Measurements from ENCODE around the gene LPAR3. TPM values are rescaled to one million over a fixed set of nuclear protein-coding genes. Genes with fewer than 3 reads are reported as not detected.

Gene LPAR3
- total and polyA plus RNA-seq, 4 donors: 0.10 to 0.38 (median 0.33) TPM; not detected in 1

- ATAC-seq (ENCODE audit: low FRiP score) (no peak), DNase-seq (no peak)
- no peaks in the 10 kb centered on the region for H3K36me3 ChIP-seq (ENCODE audit: control insufficient read depth in 1 of 2, insufficient read depth in 2 of 2, low read length in 1 of 2)
- H3K27ac ChIP-seq (ENCODE audit: low read depth in 1 of 2, low read length in 2 of 2): no peak overlapping the region
- H3K9me3 ChIP-seq (ENCODE audit: control insufficient read depth, low read length): no peaks in the 10 kb centered on the region
- no peaks in the 10 kb centered on the region for H3K27me3 ChIP-seq (ENCODE audit: control insufficient read depth in 1 of 2, insufficient read depth in 2 of 2, low read length in 1 of 2)
- no peak overlapping the region for H3K4me3 ChIP-seq (ENCODE audit: low read length in 2 of 2)
- intact Hi-C loops (cut with DNase I): no loop called here
- H3K4me1 ChIP-seq (ENCODE audit: control insufficient read depth in 1 of 2, insufficient read depth in 2 of 2, low read length in 2 of 2): no peaks in the 10 kb centered on the region
These were observed 46.6 kb downstream of the LPAR3 start for GRCh38 chr1:84846387-84846786.

GRCh38 chr1:84845357-84845756 is 47.6 kb downstream of the LPAR3 start:
- 93 to 96% methylated on average over 2 of the region's 2 CpGs for WGBS, 2 donors
- intact Hi-C loops (cut with DNase I): no loop called here
- Histone ChIP-seq H3K9me3 (ENCODE audit: control insufficient read depth, low read length) (no peaks in the 10 kb centered on the region), H3K27ac (ENCODE audit: low read depth in 1 of 2, low read length in 2 of 2) (no peak overlapping the region), H3K36me3 (ENCODE audit: control insufficient read depth in 1 of 2, insufficient read depth in 2 of 2, low read length in 1 of 2) (no peaks in the 10 kb centered on the region), H3K4me3 (ENCODE audit: low read length in 2 of 2) (no peak overlapping the region), H3K4me1 (ENCODE audit: control insufficient read depth in 1 of 2, insufficient read depth in 2 of 2, low read length in 2 of 2) (no peaks in the 10 kb centered on the region), H3K27me3 (ENCODE audit: control insufficient read depth in 1 of 2, insufficient read depth in 2 of 2, low read length in 1 of 2) (no peaks in the 10 kb centered on the region)
- ATAC-seq (ENCODE audit: low FRiP score) (no peak), DNase-seq (no peak)

- DNase-seq (no peak), ATAC-seq (ENCODE audit: low FRiP score) (no peak)
- intact Hi-C loops (cut with DNase I): no loop called here
- Histone ChIP-seq H3K36me3 (ENCODE audit: control insufficient read depth in 1 of 2, insufficient read depth in 2 of 2, low read length in 1 of 2) (no peaks in the 10 kb centered on the region), H3K27me3 (ENCODE audit: control insufficient read depth in 1 of 2, insufficient read depth in 2 of 2, low read length in 1 of 2) (no peaks in the 10 kb centered on the region), H3K4me3 (ENCODE audit: low read length in 2 of 2) (no peak overlapping the region), H3K9me3 (ENCODE audit: control insufficient read depth, low read length) (no peaks in the 10 kb centered on the region), H3K4me1 (ENCODE audit: control insufficient read depth in 1 of 2, insufficient read depth in 2 of 2, low read length in 2 of 2) (no peaks in the 10 kb centered on the region), H3K27ac (ENCODE audit: low read depth in 1 of 2, low read length in 2 of 2) (no peak overlapping the region)
These were observed 48.9 kb downstream of the LPAR3 start for GRCh38 chr1:84844094-84844493.

- DNase-seq (no peak), ATAC-seq (ENCODE audit: low FRiP score) (no peak)
- no peaks in the 10 kb centered on the region for H3K27me3 ChIP-seq (ENCODE audit: control insufficient read depth in 1 of 2, insufficient read depth in 2 of 2, low read length in 1 of 2)
- H3K9me3 ChIP-seq (ENCODE audit: control insufficient read depth, low read length): no peaks in the 10 kb centered on the region
- intact Hi-C loops (cut with DNase I): no loop called here
- H3K4me1 ChIP-seq (ENCODE audit: control insufficient read depth in 1 of 2, insufficient read depth in 2 of 2, low read length in 2 of 2): no peaks in the 10 kb centered on the region
- H3K36me3 ChIP-seq (ENCODE audit: control insufficient read depth in 1 of 2, insufficient read depth in 2 of 2, low read length in 1 of 2): no peaks in the 10 kb centered on the region
- no peak overlapping the region for H3K27ac ChIP-seq (ENCODE audit: low read depth in 1 of 2, low read length in 2 of 2)
- no peak overlapping the region for H3K4me3 ChIP-seq (ENCODE audit: low read length in 2 of 2)
- 88 to 93% methylated on average over 3 of the region's 3 CpGs for WGBS, 2 donors
These were observed 50.2 kb downstream of the LPAR3 start for GRCh38 chr1:84842748-84843231.

- no peaks in the 10 kb centered on the region for H3K27me3 ChIP-seq (ENCODE audit: control insufficient read depth in 1 of 2, insufficient read depth in 2 of 2, low read length in 1 of 2)
- no peak overlapping the region for H3K27ac ChIP-seq (ENCODE audit: low read depth in 1 of 2, low read length in 2 of 2)
- H3K4me1 ChIP-seq (ENCODE audit: control insufficient read depth in 1 of 2, insufficient read depth in 2 of 2, low read length in 2 of 2): no peaks in the 10 kb centered on the region
- H3K4me3 ChIP-seq (ENCODE audit: low read length in 2 of 2): no peak overlapping the region
- intact Hi-C loops (cut with DNase I): no loop called here
- no peak for DNase-seq
- H3K9me3 ChIP-seq (ENCODE audit: control insufficient read depth, low read length): no peaks in the 10 kb centered on the region
- no peaks in the 10 kb centered on the region for H3K36me3 ChIP-seq (ENCODE audit: control insufficient read depth in 1 of 2, insufficient read depth in 2 of 2, low read length in 1 of 2)
- 91 to 93% methylated on average over 2 of the region's 2 CpGs for WGBS, 2 donors
- ATAC-seq (ENCODE audit: low FRiP score): no peak
These were observed 51.0 kb downstream of the LPAR3 start for GRCh38 chr1:84841971-84842370.

GRCh38 chr1:84840346-84840745 is 52.7 kb downstream of the LPAR3 start:
- H3K9me3 ChIP-seq (ENCODE audit: control insufficient read depth, low read length): no peaks in the 10 kb centered on the region
- intact Hi-C loops (cut with DNase I): no loop called here
- no peaks in the 10 kb centered on the region for H3K27me3 ChIP-seq (ENCODE audit: control insufficient read depth in 1 of 2, insufficient read depth in 2 of 2, low read length in 1 of 2)
- H3K4me3 ChIP-seq (ENCODE audit: low read length in 2 of 2): no peak overlapping the region
- no peak for ATAC-seq (ENCODE audit: low FRiP score)
- no peak for DNase-seq
- no peak overlapping the region for H3K27ac ChIP-seq (ENCODE audit: low read depth in 1 of 2, low read length in 2 of 2)
- H3K36me3 ChIP-seq (ENCODE audit: control insufficient read depth in 1 of 2, insufficient read depth in 2 of 2, low read length in 1 of 2): no peaks in the 10 kb centered on the region
- H3K4me1 ChIP-seq (ENCODE audit: control insufficient read depth in 1 of 2, insufficient read depth in 2 of 2, low read length in 2 of 2): no peaks in the 10 kb centered on the region

GRCh38 chr1:84839544-84839943 is 53.5 kb downstream of the LPAR3 start:
- Histone ChIP-seq H3K27ac (ENCODE audit: low read depth in 1 of 2, low read length in 2 of 2) (no peak overlapping the region), H3K36me3 (ENCODE audit: control insufficient read depth in 1 of 2, insufficient read depth in 2 of 2, low read length in 1 of 2) (no peaks in the 10 kb centered on the region), H3K4me3 (ENCODE audit: low read length in 2 of 2) (no peak overlapping the region), H3K4me1 (ENCODE audit: control insufficient read depth in 1 of 2, insufficient read depth in 2 of 2, low read length in 2 of 2) (peaks cover 6 to 7% of the 10 kb centered on the region in 2 donors), H3K9me3 (ENCODE audit: control insufficient read depth, low read length) (no peaks in the 10 kb centered on the region), H3K27me3 (ENCODE audit: control insufficient read depth in 1 of 2, insufficient read depth in 2 of 2, low read length in 1 of 2) (no peaks in the 10 kb centered on the region)
- WGBS, 2 donors: 76 to 93% methylated on average over 1 of the region's 1 CpG
- no peak for ATAC-seq (ENCODE audit: low FRiP score)
- DNase-seq: no peak
- intact Hi-C loops (cut with DNase I): no loop called here

- Histone ChIP-seq H3K27ac (ENCODE audit: low read depth in 1 of 2, low read length in 2 of 2) (no peak overlapping the region), H3K4me1 (ENCODE audit: control insufficient read depth in 1 of 2, insufficient read depth in 2 of 2, low read length in 2 of 2) (peaks cover 6 to 7% of the 10 kb centered on the region in 2 donors), H3K4me3 (ENCODE audit: low read length in 2 of 2) (no peak overlapping the region), H3K27me3 (ENCODE audit: control insufficient read depth in 1 of 2, insufficient read depth in 2 of 2, low read length in 1 of 2) (no peaks in the 10 kb centered on the region), H3K9me3 (ENCODE audit: control insufficient read depth, low read length) (no peaks in the 10 kb centered on the region), H3K36me3 (ENCODE audit: control insufficient read depth in 1 of 2, insufficient read depth in 2 of 2, low read length in 1 of 2) (no peaks in the 10 kb centered on the region)
- WGBS, 2 donors: 69 to 93% methylated on average over 3 of the region's 3 CpGs
- intact Hi-C loops (cut with DNase I): no loop called here
- DNase-seq: no peak
- no peak for ATAC-seq (ENCODE audit: low FRiP score)
These were observed 56.9 kb downstream of the LPAR3 start for GRCh38 chr1:84836145-84836544.

- 27 to 28% methylated on average over 7 of the region's 7 CpGs for WGBS, 2 donors
- no peaks in the 10 kb centered on the region for H3K9me3 ChIP-seq (ENCODE audit: control insufficient read depth, low read length)
- H3K4me3 ChIP-seq (ENCODE audit: low read length in 2 of 2): no peak overlapping the region
- H3K4me1 ChIP-seq (ENCODE audit: control insufficient read depth in 1 of 2, insufficient read depth in 2 of 2, low read length in 2 of 2): peaks cover 6 to 7% of the 10 kb centered on the region in 2 donors
- DNase-seq (no peak), ATAC-seq (ENCODE audit: low FRiP score) (no peak)
- intact Hi-C loops (cut with DNase I): no loop called here
- H3K27ac ChIP-seq (ENCODE audit: low read depth in 1 of 2, low read length in 2 of 2): no peak overlapping the region
- no peaks in the 10 kb centered on the region for H3K27me3 ChIP-seq (ENCODE audit: control insufficient read depth in 1 of 2, insufficient read depth in 2 of 2, low read length in 1 of 2)
- H3K36me3 ChIP-seq (ENCODE audit: control insufficient read depth in 1 of 2, insufficient read depth in 2 of 2, low read length in 1 of 2): no peaks in the 10 kb centered on the region
These were observed 57.8 kb downstream of the LPAR3 start for GRCh38 chr1:84835169-84835568.

Data from aorta (tissue), 5 donors.